SHP77 treated with DMSO at 0.1 percent for 48 hours (cell line): ENCODE results near the gene WIZ.

Experiments
- DNase-seq: peaks from one replicate; lab custom pipeline; 2025; lab: John Stamatoyannopoulos, UW

Gene WIZ

DNA sequence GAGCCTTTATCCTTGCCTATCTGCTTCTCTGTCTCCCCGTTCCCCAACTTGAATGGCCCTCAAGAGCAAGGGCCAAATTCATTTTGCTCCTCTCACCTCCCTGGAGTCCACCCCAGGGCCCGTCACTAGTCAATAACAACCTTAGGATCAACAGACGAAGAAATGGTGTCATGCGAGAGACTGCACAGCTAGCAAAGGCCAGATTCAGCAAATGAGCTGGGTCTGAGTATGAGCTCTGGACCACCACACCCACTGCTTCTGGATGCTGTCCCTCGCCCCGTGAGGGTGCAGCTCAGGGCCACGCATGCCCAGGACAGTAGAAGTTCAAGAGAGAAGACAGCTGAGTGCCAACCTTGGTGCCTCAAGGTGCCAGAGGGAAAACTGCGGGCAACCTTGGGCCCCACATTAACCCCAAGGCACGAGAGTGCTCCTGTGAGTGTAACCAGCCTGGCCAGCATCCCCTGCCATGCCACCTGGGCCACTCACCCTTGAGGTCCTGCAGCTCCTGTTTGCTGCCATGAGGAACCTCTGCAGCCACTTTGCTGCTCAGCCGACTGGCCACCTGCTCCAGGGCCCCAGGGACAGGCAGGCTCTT, 19.1 kb downstream of the WIZ start:
- DNase-seq, result no peak

DNA sequence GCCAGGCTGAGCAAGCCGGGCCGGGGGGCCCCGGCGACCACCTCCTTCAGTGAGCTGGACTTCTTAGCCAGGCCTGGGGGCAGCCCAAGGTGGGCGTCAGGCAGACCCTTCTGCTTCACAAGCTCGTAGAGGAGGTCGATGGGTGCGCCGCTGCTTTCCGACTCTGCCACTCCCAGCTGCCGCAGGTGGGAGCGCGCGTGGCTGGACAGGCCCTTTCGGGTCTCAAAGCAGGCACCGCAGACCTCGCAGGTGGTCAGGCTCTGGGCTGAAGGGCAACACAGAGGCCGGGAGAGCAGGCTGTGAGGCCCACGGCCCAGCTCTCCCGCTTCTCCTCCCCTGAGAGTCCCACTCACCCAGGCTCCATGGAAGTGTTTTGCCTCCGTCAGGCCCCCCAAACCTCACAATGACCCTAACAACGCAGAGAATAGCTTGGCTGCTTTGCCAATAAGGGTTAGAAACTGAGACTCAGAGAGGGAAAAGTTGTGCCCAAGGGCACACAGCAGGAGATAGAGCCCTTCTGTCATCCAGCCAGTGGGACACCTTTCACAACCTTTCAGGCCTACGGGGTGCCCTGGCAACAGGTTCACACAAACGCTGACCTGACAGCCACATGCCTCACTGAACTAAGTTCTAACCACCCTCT, 19.8 kb downstream of the WIZ start:
- no peak for DNase-seq

DNA sequence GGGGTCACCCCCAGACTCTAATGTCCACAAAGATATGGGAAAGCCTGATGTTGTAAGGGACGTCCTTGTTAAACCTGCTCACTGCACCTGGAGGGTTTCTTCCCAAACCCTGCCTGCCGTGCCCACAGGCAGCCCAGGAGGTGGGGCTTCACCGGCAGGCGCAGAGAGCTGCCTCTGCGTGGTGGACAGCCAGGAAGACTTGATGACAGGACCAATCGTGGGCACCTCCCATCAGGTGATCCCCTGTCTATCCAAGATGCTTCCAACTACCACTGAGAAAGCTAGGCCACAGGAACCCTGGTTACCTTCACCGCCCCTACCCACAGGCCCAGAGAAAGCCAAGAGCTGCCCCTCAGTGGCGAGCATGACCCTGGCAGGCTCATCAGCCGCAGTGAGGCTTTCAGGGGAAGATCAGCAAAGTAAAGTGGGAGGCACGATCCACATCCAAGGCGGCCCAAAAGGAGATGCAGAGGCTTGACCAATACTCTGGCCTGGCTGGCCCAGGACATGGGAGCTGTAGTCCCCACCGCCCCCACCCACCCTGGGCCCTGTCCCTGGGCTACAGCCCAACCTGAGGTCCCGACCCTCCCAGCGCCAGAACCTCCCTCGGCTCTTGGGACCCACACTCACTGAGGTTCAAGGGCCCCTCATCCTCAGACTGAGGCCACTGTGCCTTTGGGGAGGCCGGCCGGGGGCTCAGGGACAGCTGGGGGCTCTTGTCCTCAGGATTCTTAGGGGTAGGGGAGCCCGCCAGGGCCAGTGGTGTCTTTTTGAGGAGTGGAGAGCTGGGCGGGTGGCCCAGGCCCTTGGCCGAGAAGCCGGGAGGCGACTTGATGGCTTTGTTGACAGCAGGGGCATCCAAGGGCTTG, 20.6 kb downstream of the WIZ start:
- no peak for DNase-seq

DNA sequence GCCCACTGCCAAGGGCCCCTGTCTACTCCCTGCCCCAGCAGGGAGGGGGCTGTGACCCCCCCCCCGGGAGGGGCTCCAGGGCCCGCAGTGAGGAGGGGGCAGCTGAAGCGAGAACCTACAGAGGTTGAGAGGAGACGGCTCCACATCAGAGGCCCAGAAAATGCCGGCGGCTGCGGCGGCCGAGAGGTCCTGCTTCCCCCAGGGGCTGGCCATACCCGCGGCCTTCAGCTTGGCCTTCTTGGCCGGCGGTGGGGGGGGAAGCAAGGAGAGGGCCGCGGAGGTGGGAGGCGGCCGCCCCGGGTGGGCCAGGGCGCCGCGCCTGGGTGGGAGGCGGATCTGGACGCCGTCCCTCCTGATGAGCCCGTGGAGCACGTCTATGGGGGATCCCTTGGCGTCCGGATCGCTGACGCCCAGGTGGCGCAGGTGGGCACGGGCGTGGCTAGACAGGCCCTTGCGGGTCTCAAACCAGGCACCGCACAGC, 21.7 kb downstream of the WIZ start:
- DNase-seq, result no peak

GRCh38 chr19:15427350-15427700, 22.4 kb downstream of the WIZ start:
- DNase-seq, result no peak

- no peak for DNase-seq
These were observed 23.0 kb downstream of the WIZ start for GRCh38 chr19:15426485-15427349.

- no peak for DNase-seq
These were observed 24.3 kb downstream of the WIZ start for GRCh38 chr19:15425321-15425950.

GRCh38 chr19:15424692-15425272, 25.0 kb downstream of the WIZ start:
- DNase-seq, result no peak

DNA sequence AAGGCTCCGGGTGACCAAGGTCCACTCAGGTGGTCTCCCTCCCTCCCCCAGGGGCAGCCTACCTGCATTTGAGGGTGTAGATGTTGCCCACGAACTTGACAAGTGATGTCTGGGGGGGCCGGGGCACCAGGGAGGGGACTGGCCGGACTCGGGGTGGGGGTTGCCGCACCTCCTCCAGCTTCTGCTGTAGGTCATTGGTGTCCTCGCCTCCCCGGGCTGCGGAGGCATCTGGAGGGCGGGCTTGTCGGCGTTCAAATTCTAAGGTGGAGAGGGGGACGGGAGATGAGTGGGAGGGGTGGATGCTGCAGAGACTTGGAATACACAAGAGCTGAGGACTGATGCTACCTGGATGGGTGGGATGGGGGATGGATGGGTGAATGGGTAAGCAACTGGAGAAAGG, 25.6 kb downstream of the WIZ start:
- no peak for DNase-seq

- no peak for DNase-seq
These were observed 26.6 kb downstream of the WIZ start for GRCh38 chr19:15423130-15423529.

DNA sequence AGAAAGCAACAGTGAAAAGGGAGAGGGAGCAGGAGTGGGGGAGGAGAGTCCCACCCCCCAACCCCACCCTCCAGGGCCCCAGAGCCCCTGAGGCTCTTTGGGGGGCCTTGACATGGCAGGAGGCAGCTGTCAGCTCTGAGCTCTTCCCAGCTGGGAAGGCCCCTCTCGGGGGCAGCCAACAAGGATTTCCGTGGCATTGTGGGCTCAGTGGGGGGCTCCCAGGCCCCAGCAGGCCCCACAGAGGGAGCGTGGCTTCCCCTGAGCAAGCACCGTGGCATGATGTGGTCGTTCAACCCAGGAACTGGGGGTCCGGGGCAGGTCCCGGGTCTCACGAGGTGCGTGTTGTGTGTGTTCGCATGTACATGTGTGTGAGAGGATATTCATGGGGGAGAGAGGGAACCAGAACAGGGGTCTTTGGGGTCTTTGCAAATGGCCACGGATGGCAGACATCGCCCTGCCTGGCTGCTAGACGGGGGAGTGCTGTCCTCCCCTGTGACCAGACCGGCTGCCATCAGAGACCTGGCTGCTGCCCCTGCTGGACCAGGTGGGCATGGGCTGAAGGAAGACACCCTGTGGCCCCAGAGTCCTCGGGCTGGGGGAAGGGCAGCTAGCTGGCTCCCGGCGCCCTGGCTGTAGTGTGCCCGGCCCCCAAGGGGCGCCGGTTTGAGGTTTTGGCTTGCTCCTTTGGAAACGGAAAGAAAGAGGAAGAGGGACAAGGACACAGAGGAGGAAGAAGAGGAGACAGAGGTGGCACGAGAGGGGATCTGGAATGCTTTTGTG, 27.3 kb downstream of the WIZ start:
- no peak for DNase-seq

DNA sequence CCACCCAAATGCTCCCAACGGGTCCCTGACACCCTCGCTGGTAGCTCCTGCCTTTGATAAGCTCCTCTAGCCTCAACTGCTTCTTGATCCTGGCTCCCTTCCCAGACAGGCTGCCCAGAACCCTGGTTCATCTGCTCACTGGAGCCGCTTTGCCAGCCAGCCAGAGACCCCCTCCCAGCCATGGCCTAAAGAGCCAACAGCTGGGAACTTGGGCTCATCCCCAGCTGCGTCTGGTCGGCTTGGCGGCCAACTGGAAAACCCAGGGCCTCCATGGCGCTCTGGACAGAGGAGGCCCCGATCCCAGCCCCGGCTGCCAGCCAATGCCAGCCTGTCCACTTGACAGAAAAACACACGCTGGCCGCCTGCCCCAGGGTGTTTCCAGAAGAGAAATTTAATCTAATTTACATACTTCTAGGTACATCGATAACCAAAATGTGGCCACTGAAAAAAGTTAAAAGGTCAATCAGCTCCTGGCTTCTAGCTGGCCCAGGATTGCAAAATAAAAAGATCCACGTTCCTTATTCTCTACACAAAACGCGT, 28.0 kb downstream of the WIZ start:
- DNase-seq, result no peak

DNA sequence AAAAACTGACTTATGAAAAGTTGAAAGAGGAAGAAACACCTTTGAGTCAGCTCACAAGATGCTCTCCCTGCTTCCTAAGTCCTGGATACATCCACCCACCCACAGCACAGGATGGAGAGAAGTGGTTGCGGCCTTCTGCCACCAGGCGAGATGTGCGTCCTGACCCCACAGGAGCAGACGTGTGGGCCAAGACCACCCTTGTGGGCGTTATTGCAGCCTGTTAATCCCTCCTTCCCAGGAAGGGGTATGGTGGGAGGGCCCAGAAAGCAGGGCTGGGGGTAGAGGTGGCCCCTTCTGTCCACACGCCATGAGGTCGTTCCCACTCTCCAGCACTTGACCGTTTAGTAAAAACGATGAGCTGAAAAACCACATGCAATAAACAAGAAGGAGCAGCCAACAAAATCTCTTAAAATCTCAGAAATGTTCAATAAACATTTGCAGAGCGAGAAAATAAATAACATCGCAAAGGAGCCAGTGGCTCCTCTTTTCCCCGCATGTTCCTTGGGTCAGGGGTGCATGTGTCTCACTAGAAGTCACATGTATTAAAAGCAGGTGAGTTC, 28.5 kb downstream of the WIZ start:
- DNase-seq, result no peak

- DNase-seq, result no peak
These were observed 30.2 kb downstream of the WIZ start for GRCh38 chr19:15419413-15420025.

GRCh38 chr19:15418579-15419412, 31.0 kb downstream of the WIZ start, which contains the start of gene AKAP8L:
AKAP8L (minus strand) TSS chr19:15418988; CDS start chr19:15418923, 65 bp downstream.
- DNase-seq, result peak; percentile 99

GRCh38 chr19:15418231-15418578, 31.6 kb downstream of the WIZ start:
- no peak for DNase-seq

- DNase-seq, result no peak
These were observed 32.1 kb downstream of the WIZ start for GRCh38 chr19:15417699-15418098.

DNA sequence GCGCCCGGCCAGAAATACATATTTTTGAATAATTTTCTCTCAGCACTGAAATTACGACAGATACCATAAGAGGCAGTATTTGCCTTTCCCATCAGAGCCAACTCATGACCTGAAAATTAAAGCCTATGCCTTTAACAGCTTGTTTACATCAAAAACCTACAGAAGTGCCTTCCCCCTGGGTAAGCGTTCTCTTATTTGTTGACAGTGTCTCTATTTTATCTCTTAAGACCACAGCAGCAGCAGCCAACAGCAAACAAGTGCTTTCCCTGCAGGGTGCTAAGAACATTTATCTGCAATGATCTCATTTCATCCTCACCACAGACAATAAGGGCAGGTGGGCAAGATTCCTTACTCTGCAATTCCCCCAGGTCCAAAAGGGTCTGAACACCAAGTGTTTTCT, 36.9 kb downstream of the WIZ start:
- no peak for DNase-seq
